OCI-LY1 (cell line): ENCODE data around the gene ZNF491.

ENCODE experiments used
- EZH2 ChIP-seq: fragments of 200-600 bp; sonication (generic), shearing (Covaris generic); IDR thresholded peaks from 2 replicates; pipeline ENCODE4 v1.8.0; 2017; ENCODE audit warnings: borderline replicate concordance, mixed run types, mild to moderate bottlenecking, antibody characterized with exemption, low read length, moderate library complexity, mixed read lengths
- TF ChIP-seq, protein P1 (sequence below): fragments of 200-600 bp; sonication (generic), shearing (Covaris generic); IDR thresholded peaks from 2 replicates; pipeline ENCODE4 v1.5.1; 2017; ENCODE audit warnings: mild to moderate bottlenecking, antibody characterized with exemption, low read length, moderate library complexity, mixed read lengths

DNA sequence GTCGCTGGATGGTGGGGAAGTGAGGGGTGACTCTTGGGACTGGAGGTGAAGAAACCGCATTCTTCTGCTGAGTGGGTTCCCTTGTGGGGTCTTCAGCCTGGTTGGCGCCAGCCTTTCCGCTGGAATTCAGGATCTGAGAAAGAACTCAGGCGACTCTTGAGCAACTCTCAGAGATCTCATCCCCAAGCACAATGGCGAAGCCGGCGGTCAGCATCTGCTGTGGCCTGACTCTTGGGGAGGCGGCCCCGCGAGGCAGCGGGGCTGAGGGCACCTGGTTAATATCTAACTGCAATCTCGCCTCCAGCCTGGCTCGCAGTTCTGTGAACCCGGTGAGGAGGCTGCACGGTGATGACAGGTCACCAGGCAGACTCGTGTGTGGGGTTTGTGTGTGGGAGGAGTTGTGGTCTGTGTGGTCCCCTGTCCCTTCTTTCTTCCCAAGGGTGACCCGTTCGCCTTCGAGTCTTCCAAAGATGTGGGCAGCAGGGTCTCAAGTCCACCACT is 30.6 kb upstream of the ZNF491 start:
- TF ChIP-seq, protein P1, sequence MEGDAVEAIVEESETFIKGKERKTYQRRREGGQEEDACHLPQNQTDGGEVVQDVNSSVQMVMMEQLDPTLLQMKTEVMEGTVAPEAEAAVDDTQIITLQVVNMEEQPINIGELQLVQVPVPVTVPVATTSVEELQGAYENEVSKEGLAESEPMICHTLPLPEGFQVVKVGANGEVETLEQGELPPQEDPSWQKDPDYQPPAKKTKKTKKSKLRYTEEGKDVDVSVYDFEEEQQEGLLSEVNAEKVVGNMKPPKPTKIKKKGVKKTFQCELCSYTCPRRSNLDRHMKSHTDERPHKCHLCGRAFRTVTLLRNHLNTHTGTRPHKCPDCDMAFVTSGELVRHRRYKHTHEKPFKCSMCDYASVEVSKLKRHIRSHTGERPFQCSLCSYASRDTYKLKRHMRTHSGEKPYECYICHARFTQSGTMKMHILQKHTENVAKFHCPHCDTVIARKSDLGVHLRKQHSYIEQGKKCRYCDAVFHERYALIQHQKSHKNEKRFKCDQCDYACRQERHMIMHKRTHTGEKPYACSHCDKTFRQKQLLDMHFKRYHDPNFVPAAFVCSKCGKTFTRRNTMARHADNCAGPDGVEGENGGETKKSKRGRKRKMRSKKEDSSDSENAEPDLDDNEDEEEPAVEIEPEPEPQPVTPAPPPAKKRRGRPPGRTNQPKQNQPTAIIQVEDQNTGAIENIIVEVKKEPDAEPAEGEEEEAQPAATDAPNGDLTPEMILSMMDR = no peak
- no peak for TF ChIP-seq EZH2
